OCI-M2 (cell line): ENCODE measurements around the gene C3.
"Not testable (repeated sequence)": the region's sequence is repeated elsewhere in the genome, so short reads cannot be mapped to it uniquely, and the experiment has no call there.

Experiments used
- DNase-seq: peaks from one replicate; lab custom pipeline; 2025; ENCODE audit not compliant: unreplicated experiment; lab: John Stamatoyannopoulos, UW

Gene C3

GRCh38 chr19:6667114-6667627 is 53.3 kb downstream of the C3 start:
- no peak for DNase-seq

GRCh38 chr19:6664916-6665315 is 55.5 kb downstream of the C3 start:
- DNase-seq: no peak

DNA sequence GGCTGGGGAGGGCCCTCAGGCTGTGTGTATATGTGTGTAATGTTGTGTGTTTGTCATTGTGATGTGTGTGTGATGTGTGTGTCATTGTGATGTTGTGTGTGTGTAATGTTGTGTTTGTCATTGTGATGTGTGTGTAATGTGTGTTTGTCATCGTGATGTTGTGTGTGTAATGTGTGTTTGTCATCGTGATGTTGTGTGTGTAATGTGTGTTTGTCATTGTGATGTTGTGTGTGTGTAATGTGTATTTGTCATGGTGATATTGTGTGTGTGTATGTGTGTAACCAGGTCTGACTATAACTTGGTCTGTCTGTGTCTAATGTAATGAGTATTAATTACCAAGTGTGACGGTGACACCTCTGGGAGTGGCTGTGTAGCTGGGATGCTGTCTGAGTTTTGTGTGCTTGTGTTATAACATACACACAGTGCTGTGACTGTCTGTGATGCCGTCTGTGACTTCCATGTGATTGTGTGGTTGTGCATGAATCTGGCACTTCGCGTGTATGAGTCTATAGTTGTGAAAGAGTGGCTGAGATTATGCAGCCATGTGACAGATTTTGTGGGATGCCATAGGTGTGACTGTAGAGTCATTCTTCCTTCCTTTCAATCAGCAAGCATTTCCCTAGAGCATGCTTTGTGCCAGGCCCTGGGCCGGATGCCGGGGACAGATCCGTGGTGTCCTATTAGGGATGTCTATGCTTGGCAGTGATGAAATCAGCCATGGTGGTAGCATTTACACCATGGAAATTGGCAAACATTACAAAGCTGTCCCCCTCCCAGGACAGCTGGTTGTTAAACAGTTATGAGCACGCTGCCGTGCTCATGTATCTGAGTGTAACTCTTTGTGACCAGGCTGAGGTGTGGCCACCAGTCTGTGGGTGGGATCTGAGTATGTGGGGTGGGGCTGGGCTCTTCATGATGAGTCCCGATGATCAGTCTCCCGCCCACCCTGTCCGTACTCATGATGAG is 56.9 kb downstream of the C3 start:
- no peak for DNase-seq

GRCh38 chr19:6662702-6663101 is 57.7 kb downstream of the C3 start:
- no peak for DNase-seq

GRCh38 chr19:6661509-6662244 is 58.8 kb downstream of the C3 start:
- not testable (repeated sequence) for DNase-seq

DNA sequence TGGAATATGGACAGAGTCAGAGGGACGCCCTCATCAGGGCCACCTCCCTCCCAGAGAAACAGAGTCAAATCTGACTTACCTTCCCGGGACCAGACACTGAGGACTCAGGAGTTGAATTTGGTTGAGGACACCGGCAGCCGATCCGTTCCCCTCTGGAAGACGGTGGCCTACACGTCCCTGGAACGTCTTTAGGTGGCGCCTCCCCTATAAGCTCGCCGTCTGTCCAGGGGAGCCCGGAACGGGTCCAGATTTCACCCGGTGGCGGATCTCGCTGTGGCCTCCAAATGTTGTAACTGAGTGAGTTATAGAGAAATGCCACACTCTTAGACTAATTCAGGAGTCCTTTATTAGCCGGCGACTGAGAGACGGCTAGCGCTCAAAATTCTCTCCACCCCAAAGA is 59.5 kb downstream of the C3 start:
- no peak for DNase-seq

DNA sequence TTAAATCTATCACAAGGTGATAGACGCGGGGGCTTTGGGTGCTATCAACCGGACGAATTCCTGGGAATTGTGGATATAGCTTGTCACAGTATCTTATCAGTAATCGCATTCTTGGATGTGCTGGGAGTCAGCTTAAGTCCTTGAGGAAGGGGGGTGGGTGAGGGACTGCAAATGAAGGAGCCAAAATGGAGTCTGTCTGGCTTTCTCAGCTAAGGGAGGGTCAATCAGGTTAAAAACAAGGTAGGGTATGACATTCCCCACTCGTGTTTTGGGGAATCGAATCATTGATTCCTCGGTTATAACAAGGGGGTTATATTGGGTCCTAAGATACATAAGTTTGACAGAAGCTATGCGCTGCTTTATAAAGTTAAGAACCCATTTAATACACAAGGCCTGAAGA is 64.1 kb downstream of the C3 start:
- not testable (repeated sequence) for DNase-seq

- no peak for DNase-seq
These were observed 65.8 kb downstream of the C3 start for GRCh38 chr19:6654347-6655310.

- no peak for DNase-seq
These were observed 67.7 kb downstream of the C3 start for GRCh38 chr19:6652805-6653094.

- DNase-seq: no peak
These were observed 68.3 kb downstream of the C3 start for GRCh38 chr19:6651965-6652804.

DNA sequence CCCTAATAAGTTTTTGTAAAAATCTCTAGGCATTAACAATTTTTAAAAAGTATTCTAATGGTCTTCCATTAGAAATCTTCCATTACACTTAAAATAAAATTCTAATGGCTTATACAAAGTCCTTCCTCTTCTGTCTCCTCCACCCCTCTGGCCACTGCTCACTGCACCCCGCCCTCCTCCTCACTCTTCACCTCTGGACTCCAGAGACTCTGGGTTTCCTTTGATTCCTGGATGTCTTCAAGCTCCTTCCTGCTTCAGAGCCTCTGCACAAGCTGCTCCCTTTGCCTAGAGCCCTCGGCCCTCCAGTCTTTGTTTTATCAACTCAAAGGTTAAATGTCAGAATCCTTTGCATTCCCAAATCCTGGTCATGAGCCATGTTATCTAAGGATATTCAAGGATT is 71.3 kb downstream of the C3 start:
- DNase-seq: no peak

- DNase-seq: no peak
These were observed 72.2 kb downstream of the C3 start for GRCh38 chr19:6648141-6648715.

DNA sequence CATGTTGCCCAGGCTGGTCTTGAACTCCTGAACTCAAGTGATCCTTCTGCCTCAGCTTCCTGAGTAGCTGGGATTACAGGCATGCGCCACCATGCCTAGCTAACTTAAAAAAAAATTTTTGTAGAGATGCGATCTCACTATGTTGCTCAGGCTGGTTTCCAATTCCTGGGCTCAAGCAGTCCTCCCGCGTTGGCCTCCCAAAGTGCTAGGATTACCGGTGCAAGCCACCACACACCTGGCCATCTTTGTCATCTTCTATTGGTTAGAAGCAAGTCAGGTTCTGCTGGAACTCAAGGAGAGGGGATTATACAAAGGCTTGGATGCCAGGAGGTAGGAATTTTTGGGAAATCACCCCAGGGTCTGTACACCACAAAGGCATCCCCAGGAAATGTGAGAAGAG is 75.7 kb downstream of the C3 start:
- no peak for DNase-seq

DNA sequence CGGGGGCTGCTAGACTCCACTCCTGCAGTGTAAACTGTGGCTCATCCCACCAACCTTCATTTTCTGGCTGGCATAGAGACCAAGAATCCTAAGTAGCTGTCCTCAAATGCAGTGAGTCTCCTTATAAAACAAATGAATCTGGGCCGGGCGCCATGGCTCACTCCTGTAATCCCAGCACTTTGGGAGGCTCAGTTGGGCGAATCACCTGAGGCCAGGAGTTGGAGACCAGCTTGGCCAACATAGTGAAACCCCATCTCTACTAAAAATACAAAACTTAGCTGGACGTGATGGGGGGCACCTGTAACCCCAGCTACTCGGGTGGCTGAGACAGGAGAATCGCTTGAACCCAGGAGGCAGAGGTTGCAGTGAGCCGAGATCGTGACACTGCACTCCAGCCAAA is 80.1 kb downstream of the C3 start:
- not testable (repeated sequence) for DNase-seq

DNA sequence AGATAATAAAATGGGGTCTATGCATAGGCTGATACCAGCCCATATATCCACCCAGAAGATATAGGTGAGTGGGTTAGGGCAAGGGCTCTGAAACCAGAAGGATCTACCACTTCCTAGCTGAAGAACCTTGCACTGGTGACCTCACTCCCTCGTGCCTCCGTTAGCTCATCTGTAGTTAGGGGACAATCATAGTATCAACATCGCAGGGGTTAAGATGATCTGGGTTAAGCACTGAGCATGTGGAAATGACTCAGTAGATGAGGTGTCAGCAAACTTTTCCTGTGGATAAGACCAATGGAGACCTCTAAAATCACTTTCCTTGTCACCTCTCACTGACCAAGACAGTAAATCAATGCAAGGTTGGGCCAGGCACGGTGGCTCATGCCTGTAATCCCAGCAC is 81.0 kb downstream of the C3 start:
- DNase-seq: no peak

DNA sequence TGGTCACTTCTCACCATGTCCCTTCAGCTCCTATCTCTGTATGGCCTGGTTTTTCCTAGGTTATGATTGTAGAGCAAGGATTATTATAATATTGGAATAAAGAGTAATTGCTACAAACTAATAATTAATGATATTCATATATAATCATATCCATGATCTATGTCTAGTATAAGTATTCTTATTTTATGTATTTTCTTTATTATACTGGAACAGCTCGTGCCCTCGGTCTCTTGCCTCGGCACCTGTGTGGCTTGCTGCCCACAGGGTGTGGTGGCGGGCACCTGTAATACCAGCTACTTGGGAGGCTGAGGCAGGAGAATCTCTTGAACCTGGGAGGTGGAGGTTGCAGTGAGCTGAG is 87.0 kb downstream of the C3 start:
- not testable (repeated sequence) for DNase-seq

GRCh38 chr19:6632747-6633455 is 87.5 kb downstream of the C3 start:
- peak; percentile 40 for DNase-seq

GRCh38 chr19:6632002-6632621 is 88.3 kb downstream of the C3 start:
- DNase-seq: no peak
